SJCRH30 (cell line): ENCODE data around the gene RAD1. TPM values are rescaled to one million over a fixed set of nuclear protein-coding genes. Genes with fewer than 3 reads are reported as not detected.

Source experiments
- DNase-seq, 2 experiments: peaks; one replicate each; pipeline ENCODE4 v3.0.0-alpha.2; 2015 to 2020
- H3K27ac ChIP-seq: fragments of 250-450 bp; sonication (Bioruptor Pico); 2 replicates; pipeline ENCODE4 v1.5.1; 2020; ENCODE audit warnings: mild to moderate bottlenecking, moderate library complexity
- H3K27me3 ChIP-seq: fragments of 250-450 bp; sonication (Bioruptor Pico); 2 replicates; pipeline ENCODE4 v1.5.1; 2020; ENCODE audit warnings: mild to moderate bottlenecking, moderate library complexity
- H3K36me3 ChIP-seq: fragments of 250-450 bp; sonication (Bioruptor Pico); 2 replicates; pipeline ENCODE4 v1.5.1; 2020; ENCODE audit warnings: mild to moderate bottlenecking, moderate library complexity
- H3K4me1 ChIP-seq: fragments of 250-450 bp; sonication (Bioruptor Pico); 2 replicates; pipeline ENCODE4 v1.5.1; 2020; ENCODE audit warnings: mild to moderate bottlenecking, moderate library complexity
- H3K4me3 ChIP-seq: fragments of 250-450 bp; sonication (Bioruptor Pico); 2 replicates; pipeline ENCODE4 v1.5.1; 2020; ENCODE audit warnings: mild to moderate bottlenecking, moderate library complexity
- H3K9me3 ChIP-seq: fragments of 250-450 bp; sonication (Bioruptor Pico); replicated peaks from 2 replicates; pipeline ENCODE4 v1.5.1; 2020; ENCODE audit warnings: mild to moderate bottlenecking, moderate library complexity
- total RNA-seq: library from RNA; depleted of rRNA; stranded (reverse); fragments of >200 nt; shearing (Covaris generic); gene quantifications from 2 replicates; pipeline ENCODE4 v1.2.3, GENCODE V29; 2014

The RAD1 gene
- total RNA-seq, 1 experiment from 2014 or later: 64.9 TPM

DNA sequence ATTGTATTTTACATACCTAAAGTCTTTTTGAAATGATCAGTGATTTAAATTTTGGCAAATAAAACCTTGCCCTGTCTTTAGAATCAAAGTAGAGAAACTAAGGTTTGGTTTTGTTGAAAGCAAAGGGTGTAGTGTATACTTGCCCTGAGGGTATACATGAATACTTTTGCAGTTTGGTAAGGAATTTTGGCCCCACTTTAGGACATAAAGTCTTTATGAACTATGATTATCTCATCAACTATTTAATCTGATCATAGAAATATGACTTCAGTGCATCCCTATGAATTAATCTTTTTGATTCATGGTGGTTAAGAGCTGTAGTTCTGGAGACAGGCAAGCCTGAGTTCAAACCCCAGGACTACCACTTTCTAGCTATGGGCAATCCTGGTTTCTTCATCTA, 17.7 kb downstream of the RAD1 start:
- peaks cover 1% of the 10 kb centered on the region; the same call in 1 of the 2 replicates for H3K36me3 ChIP-seq
- no peak overlapping the region for H3K27ac ChIP-seq
- DNase-seq: no peak
- H3K4me1 ChIP-seq: no peaks in the 10 kb centered on the region
- H3K9me3 ChIP-seq: no peaks in the 10 kb centered on the region
- H3K27me3 ChIP-seq: no peaks in the 10 kb centered on the region
- H3K4me3 ChIP-seq: no peak overlapping the region

DNA sequence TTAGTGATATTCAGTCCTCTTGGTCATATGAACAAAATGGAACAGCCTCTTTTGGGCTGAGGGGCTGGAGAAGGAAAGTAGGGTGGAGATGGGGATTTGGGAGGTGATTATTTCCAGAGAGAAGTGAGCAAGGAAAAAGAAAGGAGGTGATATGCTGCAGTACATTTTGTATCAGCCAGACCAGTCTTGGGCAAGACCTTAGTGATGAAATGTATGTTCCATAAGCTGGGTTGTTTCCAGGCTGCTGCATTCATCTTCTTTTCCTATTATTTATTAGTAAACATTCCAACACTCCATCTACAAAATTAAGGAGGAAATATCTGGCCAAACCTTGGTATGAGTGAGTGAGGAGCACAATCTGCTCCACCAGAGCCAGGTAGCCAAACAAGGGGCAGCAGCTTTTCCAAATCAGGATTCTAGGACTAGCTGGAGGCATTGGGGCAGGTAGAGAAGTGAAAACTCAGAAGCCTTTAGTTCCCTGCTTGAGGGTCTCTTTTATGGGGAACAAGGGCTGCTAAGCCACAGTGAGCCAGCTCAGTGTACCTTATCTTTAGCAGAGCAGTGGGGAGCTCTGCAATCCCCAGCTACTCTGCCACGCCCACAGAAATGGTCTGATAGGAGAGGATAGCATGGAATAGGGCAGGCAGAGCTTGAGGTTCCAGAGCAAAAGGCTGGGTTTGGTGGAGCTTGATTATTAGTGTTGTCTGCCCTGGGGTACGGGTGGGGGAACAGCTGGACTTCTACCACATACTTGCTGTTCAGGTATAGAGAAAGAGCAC, 19.5 kb downstream of the RAD1 start:
- no peaks in the 10 kb centered on the region for H3K36me3 ChIP-seq
- H3K4me1 ChIP-seq: no peaks in the 10 kb centered on the region
- H3K9me3 ChIP-seq: no peaks in the 10 kb centered on the region
- no peak overlapping the region for H3K4me3 ChIP-seq
- H3K27ac ChIP-seq: no peak overlapping the region
- H3K27me3 ChIP-seq: no peaks in the 10 kb centered on the region
- no peak for DNase-seq

DNA sequence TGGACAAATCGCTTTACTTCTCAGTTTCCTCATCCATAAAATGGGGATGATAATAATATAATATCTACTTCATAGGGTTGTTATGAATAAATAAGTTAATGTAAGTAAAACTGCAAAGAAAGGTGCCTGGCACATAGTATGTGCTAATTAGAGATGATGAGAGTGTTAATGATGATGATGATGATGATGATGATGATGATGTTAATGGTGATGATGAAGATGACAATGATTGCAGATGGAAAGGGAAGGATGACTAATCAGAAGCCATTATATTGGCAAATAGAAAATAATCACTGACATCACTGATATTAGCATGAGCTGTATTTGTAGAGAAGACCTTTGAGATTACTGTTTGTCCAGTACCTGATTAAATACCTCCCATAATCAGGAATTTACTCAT, 20.6 kb downstream of the RAD1 start:
- Histone ChIP-seq H3K36me3 (no peaks in the 10 kb centered on the region), H3K4me1 (no peaks in the 10 kb centered on the region), H3K9me3 (no peaks in the 10 kb centered on the region)

DNA sequence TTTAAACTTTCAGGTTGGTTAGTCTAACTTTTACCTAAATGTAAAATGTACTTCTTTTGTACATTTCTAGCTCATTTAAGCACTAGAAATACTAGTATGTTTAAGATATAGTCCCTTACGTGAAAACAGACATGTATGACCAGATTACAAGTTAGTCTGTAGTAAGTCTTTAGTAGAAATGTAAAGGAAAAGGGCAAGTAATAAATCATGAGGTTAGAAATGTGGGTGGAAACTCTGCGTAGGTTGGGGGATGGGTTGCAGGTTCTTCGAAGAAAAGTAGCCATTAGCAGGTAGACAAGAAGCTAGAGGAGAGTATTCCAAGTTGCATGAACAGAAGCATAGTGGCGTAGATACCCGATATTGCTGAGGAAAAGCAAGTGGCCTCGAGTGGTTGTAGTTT, 22.9 kb downstream of the RAD1 start:
- Histone ChIP-seq H3K36me3 (no peaks in the 10 kb centered on the region), H3K4me3 (no peak overlapping the region), H3K9me3 (no peaks in the 10 kb centered on the region), H3K27me3 (no peaks in the 10 kb centered on the region), H3K27ac (no peak overlapping the region), H3K4me1 (no peaks in the 10 kb centered on the region)
- no peak for DNase-seq

More for the DNA sequence above, 20.6 kb downstream of the RAD1 start:
- no peaks in the 10 kb centered on the region for H3K27me3 ChIP-seq
- no peak overlapping the region for H3K27ac ChIP-seq
- no peak overlapping the region for H3K4me3 ChIP-seq
- no peak for DNase-seq

DNA sequence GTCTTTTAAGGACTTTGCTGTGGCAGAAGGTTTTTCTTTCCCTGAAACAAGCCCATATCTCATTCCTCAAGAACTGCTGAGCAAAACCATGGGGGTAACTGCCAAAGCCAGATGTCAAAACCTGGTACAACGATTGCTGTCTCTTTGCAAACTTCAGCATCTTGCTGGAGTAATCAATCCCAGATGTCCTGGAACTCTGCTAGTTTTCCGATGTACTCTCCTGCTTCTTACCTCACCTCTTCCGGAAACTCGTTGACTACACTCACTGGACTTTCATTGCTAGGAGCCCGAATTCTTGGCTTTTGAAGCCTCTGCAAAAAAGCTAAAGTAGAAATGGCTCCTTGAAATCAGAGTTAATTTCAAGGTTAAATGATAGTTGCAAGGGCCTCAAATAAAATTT, 23.3 kb downstream of the RAD1 start:
- no peak overlapping the region for H3K4me3 ChIP-seq
- no peaks in the 10 kb centered on the region for H3K27me3 ChIP-seq
- H3K4me1 ChIP-seq: no peaks in the 10 kb centered on the region
- DNase-seq: no peak
- H3K27ac ChIP-seq: no peak overlapping the region
- no peaks in the 10 kb centered on the region for H3K9me3 ChIP-seq
- no peaks in the 10 kb centered on the region for H3K36me3 ChIP-seq

DNA sequence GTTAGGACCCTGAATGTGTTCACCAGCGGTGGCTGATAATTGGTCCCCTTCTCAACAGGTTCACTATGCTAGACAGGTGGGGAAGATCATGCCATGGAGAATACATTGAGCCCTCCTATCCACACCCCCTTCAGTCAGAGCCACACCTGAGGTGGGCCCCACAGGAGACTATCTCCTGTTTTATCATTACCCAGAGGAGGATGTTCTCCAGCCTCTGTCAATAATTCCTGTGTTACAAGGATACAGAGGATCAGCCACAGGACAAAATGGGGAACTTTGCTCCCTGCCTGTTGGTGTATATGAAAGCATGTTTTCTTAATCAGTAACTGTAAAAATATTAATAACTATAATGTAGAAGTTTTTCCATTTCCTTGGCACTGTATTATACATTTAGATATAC, 25.9 kb downstream of the RAD1 start:
- H3K4me3 ChIP-seq: no peak overlapping the region
- no peak overlapping the region for H3K27ac ChIP-seq
- no peaks in the 10 kb centered on the region for H3K9me3 ChIP-seq
- H3K27me3 ChIP-seq: no peaks in the 10 kb centered on the region
- H3K36me3 ChIP-seq: no peaks in the 10 kb centered on the region
- H3K4me1 ChIP-seq: no peaks in the 10 kb centered on the region
- no peak for DNase-seq

DNA sequence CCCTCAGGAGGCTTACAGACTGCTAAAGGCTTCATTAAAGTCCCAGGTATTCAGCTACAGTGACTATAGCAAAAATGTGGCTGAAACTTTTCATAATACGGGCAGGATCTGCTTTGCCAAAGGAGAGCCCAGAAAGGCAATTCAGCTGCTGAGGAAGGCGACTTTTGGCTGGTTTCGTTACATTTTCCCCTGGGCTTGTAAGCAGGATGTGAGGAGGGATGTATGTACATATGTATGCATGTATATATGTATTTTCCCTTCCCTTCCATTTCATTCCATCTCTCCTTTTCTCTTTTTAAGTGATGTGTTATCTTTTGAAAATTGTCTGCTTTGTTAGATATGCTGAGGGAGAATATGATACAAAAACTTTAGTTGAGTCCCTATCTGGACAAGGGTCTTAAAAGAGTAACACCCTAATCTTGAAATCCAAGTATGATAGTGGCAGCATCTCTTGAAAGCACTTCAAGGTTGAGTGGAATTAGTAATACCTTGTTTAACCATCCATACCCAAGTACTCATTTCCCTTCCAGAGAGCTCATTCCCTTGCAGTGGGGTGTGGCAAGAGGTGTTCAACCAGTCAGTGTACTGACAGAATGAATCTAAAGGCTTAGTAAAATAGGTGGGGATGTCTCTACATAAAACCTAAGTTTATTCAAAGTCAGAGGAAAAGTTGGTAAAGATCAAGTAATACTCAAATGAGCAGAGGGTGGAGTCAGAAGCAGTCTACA, 28.7 kb downstream of the RAD1 start:
- DNase-seq: no peak
- no peaks in the 10 kb centered on the region for H3K27me3 ChIP-seq
- no peaks in the 10 kb centered on the region for H3K4me1 ChIP-seq
- no peak overlapping the region for H3K4me3 ChIP-seq
- H3K27ac ChIP-seq: no peak overlapping the region
- H3K9me3 ChIP-seq: no peaks in the 10 kb centered on the region
- H3K36me3 ChIP-seq: no peaks in the 10 kb centered on the region

DNA sequence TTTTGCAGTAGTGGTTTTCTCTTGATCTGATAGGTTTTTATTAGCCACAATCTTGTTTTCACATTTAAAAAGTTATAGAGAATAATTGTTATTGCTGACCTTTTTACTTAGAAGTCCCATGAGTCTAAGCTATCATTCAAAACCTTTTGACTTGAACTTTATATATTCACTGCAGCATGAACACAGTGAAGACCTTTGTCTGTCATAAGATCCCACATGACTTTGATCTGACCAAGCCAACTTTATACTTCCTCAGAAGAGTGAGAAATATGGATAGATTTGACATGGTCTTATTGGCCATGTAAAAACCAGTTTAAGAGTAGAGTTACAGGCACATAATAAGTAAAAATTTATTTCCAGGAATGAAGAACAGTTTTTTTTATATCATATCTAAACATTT, 34.1 kb downstream of the RAD1 start:
- H3K9me3 ChIP-seq: peaks cover 7% of the 10 kb centered on the region; the same call in 1 of the 2 replicates

DNA sequence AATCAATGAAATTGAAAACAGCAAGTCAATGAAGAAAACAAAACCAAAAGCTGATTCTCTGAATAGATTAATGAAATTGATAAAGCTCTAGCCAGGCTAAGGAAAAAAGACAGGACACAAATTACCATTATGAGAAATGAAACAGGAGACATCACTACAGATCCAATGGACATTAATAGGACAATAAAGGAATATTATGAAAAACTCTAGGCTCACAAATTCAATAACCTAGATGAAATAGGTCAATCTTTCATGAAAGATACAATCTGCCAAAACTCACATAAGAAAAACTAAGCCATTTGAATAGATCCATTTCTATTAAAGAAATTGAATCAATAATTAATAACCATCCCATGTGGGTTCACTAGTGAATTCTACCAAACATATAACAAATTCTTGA, 39.0 kb downstream of the RAD1 start:
- Histone ChIP-seq H3K4me3 (no peak overlapping the region), H3K9me3 (peaks cover 7% of the 10 kb centered on the region; the same call in 1 of the 2 replicates), H3K4me1 (no peaks in the 10 kb centered on the region), H3K27ac (no peak overlapping the region), H3K36me3 (no peaks in the 10 kb centered on the region), H3K27me3 (no peaks in the 10 kb centered on the region)
- DNase-seq: no peak

More for the DNA sequence above, 34.1 kb downstream of the RAD1 start:
- H3K4me1 ChIP-seq: no peaks in the 10 kb centered on the region
- H3K27me3 ChIP-seq: no peaks in the 10 kb centered on the region
- no peak overlapping the region for H3K4me3 ChIP-seq
- no peak for DNase-seq
- H3K27ac ChIP-seq: no peak overlapping the region
- H3K36me3 ChIP-seq: no peaks in the 10 kb centered on the region

DNA sequence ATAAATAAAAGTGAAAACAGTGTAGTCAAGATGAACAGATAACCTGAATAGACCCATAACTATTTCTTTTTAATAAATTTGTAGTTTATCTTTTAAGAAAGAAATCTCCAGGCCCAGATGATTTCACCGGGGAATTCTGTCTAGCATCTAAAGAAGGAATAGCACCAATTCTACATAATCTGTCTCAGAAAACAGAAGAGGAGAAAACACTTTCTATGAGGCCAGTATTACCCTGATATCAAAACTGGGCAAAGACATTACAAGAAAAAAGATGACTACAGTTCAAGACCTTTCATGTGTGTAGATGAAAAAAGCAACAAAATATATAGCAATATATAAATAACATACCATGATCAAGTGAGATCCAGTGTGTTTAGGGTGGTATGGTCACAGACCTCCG, 44.9 kb downstream of the RAD1 start:
- H3K27me3 ChIP-seq: no peaks in the 10 kb centered on the region
- H3K27ac ChIP-seq: no peak overlapping the region
- DNase-seq: no peak
- no peaks in the 10 kb centered on the region for H3K9me3 ChIP-seq
- no peaks in the 10 kb centered on the region for H3K4me1 ChIP-seq
- H3K4me3 ChIP-seq: no peak overlapping the region
- H3K36me3 ChIP-seq: no peaks in the 10 kb centered on the region

DNA sequence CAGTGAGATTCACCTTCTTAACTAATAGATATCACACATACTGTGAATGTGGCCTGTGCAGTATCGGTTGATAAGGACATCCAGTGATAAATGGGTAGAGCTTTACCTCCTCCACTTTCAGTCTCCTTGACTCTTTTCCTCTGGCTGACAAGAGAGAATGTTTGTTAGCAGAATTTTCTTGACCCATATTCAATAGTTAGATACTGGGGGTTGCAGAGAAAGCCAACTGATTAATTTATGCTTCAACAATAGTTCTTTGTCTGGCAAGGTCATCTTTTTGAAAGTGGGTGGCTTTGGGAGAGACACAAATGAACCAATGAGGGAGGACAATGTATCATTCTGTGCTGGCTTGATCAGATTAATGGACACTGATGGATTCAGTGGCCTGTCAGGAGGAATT, 46.0 kb downstream of the RAD1 start:
- DNase-seq: no peak
- Histone ChIP-seq H3K36me3 (no peaks in the 10 kb centered on the region), H3K4me3 (no peak overlapping the region), H3K4me1 (no peaks in the 10 kb centered on the region), H3K9me3 (no peaks in the 10 kb centered on the region), H3K27ac (no peak overlapping the region), H3K27me3 (no peaks in the 10 kb centered on the region)

DNA sequence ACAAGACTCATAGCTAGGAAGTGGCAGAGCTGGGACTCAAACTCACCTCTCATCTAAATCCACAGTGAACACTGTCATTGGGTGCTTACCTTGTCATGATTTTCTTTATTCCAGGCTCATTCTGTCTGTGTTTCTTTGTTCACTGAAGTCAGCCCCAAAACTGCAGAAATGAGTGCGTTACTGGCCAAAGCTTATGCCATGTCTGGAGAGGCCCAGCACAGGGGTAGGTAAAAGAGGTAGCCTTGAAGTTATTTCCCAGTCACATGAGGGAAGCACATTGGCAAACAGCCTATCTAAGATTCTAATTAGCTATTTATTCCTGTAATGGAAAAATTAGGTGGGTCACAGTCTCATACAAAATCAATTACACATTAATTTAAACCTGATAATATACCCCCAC, 46.5 kb downstream of the RAD1 start:
- Histone ChIP-seq H3K27ac (no peak overlapping the region), H3K27me3 (no peaks in the 10 kb centered on the region), H3K4me1 (no peaks in the 10 kb centered on the region), H3K9me3 (no peaks in the 10 kb centered on the region), H3K4me3 (no peak overlapping the region), H3K36me3 (no peaks in the 10 kb centered on the region)
- no peak for DNase-seq

DNA sequence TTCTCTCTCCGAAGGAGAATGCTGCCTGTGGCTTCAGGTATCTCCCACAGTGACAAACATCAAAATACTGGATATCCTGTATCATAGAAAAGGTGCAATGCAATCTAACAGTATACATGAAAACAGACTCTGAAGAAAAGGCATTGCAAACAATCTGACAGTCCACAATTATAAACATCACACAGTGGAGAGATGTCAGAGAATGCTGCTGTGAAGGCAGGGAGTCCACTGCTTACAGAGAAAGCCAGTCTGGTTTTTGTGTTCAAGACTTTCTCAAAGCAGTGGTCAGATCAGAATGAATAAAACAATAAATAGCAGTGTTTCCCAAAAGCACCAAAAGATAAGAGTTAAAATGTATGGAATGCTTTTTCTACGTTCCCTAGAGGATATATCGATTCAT, 47.6 kb downstream of the RAD1 start:
- Histone ChIP-seq H3K4me3 (no peak overlapping the region), H3K27me3 (no peaks in the 10 kb centered on the region), H3K36me3 (no peaks in the 10 kb centered on the region), H3K4me1 (no peaks in the 10 kb centered on the region), H3K27ac (no peak overlapping the region), H3K9me3 (no peaks in the 10 kb centered on the region)
- DNase-seq: no peak

DNA sequence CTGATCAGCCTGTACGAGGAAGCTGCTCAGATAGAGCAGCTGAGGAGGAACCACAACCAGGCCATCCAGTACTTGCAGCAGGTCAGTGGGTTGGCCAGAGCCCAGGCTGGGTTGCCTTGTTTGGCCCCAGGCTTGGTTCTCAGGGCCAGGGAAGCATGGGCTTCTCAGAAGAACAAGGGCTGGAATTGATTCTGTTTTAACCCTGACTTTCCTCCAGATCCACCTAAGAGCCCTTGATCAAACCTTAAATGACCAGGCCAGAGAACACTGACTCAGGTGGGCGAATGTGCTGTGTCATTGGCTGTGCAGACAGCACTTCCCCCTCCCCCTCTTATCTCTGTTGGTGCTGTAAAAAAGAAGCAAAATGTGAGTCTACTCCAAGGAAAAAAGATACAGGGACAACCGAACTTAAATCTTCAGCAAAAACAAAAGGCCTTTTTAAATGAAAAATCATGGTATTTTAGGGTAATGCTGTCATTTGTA, 48.3 kb downstream of the RAD1 start:
- no peak overlapping the region for H3K27ac ChIP-seq
- H3K4me3 ChIP-seq: no peak overlapping the region
- DNase-seq: no peak
- H3K27me3 ChIP-seq: no peaks in the 10 kb centered on the region
- H3K4me1 ChIP-seq: no peaks in the 10 kb centered on the region
- no peaks in the 10 kb centered on the region for H3K36me3 ChIP-seq
- H3K9me3 ChIP-seq: no peaks in the 10 kb centered on the region

DNA sequence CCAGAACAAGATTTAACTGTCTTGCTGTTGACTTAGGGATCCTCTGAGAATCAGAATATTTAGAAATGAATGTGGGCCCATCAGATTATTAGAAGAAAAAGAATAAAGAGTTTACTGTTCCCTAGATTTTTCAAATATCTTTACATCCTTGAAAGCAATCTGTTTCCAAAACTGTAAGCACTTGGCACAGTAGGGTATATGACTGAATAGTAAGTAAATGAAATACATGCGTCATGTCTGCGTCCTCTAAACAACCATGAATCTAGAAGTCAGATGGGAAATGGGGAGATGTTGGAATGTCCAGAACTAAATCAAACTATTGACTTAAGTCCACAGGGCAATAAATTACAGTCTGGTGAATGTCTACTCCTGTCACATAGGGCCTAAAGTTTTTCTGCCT, 50.2 kb downstream of the RAD1 start:
- Histone ChIP-seq H3K27me3 (no peaks in the 10 kb centered on the region), H3K4me1 (no peaks in the 10 kb centered on the region), H3K4me3 (no peak overlapping the region), H3K9me3 (no peaks in the 10 kb centered on the region), H3K27ac (no peak overlapping the region), H3K36me3 (no peaks in the 10 kb centered on the region)
- DNase-seq: no peak
